Measurements from ENCODE around the gene CYGB. TPM values are rescaled to one million over a fixed set of nuclear protein-coding genes. Genes with fewer than 3 reads are reported as not detected.

The CYGB gene
- total RNA-seq, 1 donor from 2014 or later: 49.9 TPM

DNA sequence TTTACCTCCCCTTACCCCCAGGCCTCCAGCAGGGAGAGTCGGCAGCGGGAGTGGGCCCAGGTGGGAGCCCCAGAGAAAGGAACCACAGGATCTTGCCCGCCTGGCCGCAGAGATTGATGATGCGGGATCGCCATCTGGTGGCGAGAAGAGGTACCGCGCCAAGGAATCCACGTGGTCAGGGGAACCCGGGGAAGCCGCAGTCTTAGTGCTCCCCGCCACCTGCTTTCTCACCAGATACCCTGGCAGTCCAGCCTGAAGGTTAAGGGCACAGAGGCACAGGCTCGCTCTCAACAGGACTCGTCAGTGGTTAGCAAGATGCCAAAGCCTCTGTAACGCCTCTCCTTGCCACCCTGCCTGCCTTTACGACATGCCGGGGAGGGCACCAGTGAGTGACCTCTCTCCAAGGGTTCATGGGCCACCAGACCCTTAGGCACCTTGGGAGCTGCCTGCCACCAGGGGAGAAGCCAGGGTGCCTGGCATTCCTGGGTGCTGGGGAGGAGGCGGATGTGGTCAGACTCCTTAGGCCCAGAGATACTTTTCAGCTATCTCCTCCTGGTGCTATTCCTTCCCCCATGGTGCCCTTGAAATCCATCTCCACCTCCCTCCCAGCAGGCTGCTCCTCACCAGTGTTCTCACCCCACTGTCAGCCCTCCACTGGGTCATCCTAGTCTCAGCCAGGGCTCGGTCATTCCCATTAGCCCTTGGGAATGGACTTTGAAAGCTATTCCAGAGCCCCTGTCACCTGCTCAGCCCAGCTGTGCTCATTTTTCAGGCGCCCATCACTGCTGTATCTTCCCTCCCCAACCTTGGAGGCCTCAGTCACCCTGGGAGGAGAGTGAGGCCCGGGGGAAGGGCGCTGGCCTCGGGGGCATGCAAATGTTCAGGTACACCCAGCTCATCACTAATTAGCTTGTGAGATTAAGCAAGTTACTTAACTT, 30.8 kb downstream of the CYGB start:
- DNase-seq (ENCODE audit: low read depth): no peak
- peak overlapping the region; percentile 14 for H3K4me3 ChIP-seq (ENCODE audit: low read depth, low read length)
- TF ChIP-seq, protein P1, sequence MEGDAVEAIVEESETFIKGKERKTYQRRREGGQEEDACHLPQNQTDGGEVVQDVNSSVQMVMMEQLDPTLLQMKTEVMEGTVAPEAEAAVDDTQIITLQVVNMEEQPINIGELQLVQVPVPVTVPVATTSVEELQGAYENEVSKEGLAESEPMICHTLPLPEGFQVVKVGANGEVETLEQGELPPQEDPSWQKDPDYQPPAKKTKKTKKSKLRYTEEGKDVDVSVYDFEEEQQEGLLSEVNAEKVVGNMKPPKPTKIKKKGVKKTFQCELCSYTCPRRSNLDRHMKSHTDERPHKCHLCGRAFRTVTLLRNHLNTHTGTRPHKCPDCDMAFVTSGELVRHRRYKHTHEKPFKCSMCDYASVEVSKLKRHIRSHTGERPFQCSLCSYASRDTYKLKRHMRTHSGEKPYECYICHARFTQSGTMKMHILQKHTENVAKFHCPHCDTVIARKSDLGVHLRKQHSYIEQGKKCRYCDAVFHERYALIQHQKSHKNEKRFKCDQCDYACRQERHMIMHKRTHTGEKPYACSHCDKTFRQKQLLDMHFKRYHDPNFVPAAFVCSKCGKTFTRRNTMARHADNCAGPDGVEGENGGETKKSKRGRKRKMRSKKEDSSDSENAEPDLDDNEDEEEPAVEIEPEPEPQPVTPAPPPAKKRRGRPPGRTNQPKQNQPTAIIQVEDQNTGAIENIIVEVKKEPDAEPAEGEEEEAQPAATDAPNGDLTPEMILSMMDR (conservative IDR thresholded peaks at IDR 0.05; ENCODE audit: low read depth, low read length): peak; percentile 83

DNA sequence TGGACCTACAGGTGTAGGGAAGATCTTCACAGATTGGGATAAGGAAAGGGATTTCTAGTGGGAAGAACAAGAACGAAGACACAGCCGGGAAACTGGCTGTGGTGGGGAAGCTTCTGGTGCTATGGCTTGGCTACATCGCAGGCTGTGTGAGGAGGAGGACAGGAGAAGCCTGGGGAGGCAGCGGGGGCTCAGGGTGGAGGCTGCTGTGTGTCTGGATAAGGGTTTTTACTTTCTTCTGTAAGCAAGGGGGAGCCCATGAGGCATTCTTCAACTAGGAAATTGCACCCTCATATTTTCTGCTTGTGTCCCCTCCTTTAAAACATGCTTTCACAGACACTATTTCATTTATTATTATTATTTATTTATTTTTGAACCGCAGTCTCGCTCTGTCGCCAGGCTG, 33.4 kb downstream of the CYGB start:
- H3K4me3 ChIP-seq (ENCODE audit: low read depth, low read length): no peak overlapping the region
- TF ChIP-seq, protein P1 (conservative IDR thresholded peaks at IDR 0.05; ENCODE audit: low read depth, low read length): no peak
- no peak for DNase-seq (ENCODE audit: low read depth)

DNA sequence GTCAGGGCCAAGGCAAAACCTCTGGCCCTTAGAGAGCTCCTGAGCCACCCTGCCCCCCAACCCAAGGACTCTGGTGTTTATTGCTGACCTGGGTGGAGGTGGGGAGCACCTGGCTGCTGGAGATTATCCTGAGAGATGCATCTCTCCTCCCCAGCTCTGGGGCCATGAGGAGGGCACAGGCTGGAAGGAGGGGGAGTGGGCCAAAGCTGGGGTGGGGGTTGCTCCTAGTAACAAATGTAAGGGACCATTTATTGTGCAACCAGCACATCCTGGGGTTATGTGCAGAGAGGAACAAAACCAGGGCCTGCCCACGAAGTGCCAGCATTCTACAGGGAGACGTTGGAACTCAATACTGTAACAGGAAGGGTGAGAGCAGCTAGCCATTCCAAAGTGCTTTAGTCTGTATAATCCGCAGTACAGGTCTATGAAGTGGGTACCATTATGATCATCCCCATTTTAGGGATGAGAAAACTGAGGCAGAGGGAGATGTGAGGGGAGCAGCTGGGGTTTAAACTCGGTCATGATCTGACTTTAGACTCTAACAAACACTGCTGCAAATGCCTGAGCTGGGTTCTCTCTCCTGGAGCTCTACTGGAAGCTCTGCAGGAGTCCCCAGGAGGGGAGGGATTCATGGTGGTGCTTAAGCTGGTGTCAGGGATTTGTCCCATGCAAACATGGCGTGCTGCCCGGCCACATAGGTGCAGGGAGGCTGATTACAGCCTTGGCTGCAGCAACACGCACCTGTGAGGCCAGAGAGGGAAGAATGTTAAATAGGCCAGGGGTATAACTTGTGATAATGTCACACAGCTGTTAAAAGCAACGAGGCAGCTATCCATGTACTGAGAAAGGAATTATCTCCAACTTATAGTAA, 34.9 kb downstream of the CYGB start:
- no peak for DNase-seq (ENCODE audit: low read depth)
- TF ChIP-seq, protein P1 (conservative IDR thresholded peaks at IDR 0.05; ENCODE audit: low read depth, low read length): no peak

DNA sequence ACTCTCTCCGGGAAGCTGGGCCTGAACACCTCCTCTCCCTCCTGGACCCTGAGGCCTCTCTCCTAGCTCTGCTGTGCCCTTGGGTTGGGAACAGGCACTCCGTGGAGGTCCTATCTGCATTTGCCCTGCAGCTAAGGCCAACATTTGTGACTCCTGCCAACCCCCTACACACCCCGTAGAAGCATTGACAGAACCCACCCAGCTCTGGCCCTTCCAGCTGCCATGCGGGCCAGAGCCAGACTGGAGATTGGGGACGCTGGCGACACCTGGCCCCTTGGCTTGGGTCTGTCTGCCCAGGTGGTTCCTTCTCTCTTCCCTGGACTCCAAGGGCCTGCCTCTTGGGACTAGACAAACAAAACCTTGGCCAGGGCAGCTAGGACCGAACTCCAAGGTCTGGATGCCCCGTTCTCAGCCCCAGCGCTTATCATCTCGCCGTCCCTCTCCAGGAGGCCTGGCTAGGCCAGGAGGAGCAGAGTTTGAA, 35.6 kb downstream of the CYGB start:
- TF ChIP-seq, protein P1 (conservative IDR thresholded peaks at IDR 0.05; ENCODE audit: low read depth, low read length): no peak
- peak overlapping the region; percentile 95 for H3K4me3 ChIP-seq (ENCODE audit: low read depth, low read length)
- no peak for DNase-seq (ENCODE audit: low read depth)

More for the DNA sequence above, 34.9 kb downstream of the CYGB start:
- H3K4me3 ChIP-seq (ENCODE audit: low read depth, low read length): no peak overlapping the region

DNA sequence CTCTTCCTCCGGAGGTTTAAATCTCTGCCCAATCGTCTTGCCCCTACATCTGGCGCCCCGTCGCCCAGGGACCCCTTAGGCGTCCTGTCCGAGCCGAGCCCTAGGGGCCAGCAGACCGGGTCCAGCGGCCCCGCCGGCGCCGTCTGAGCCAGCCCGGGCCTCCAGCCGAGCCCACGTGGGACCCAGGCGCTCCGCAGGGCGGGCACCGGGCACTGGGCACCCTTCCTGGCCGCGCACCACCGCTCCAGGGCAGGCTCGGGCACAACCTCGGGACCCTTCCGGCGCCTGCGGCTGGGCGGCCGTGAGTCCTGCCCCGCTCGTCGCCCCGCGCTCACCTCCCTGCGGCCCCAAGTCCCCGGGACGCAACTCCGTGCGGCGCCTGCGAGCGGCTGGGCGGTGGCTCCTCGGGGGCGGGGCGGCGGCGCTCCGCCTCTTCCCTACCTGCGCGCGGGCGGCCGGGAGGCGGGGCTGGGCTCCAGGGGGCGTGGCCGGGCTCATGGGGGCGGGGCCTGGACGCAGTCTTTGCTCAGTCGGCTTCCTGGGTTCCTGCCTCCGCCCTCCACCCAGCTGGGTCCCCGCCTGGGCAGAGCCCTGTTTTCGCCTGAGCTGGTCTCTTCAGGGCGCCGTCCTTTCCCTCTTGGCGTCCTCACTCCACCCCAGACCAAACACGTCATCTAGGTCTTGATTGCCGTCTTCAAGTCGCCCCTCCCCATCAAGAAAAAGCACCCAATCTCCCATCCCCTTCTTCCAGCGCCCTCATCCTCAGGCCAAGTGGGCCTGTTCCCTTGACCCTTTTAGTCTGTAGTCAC, 36.3 kb downstream of the CYGB start, which contains the start of gene RHBDF2:
TSS of gene RHBDF2 (minus strand) at position 406 of the 809 bp plus-strand sequence. CDS start 19,899 bp downstream, outside the sequence.
- peak within 1 kb of the TSS; percentile 95 for H3K4me3 ChIP-seq (ENCODE audit: low read depth, low read length)
- TF ChIP-seq, protein P1 (conservative IDR thresholded peaks at IDR 0.05; ENCODE audit: low read depth, low read length): no peak
- DNase-seq (ENCODE audit: low read depth): no peak

DNA sequence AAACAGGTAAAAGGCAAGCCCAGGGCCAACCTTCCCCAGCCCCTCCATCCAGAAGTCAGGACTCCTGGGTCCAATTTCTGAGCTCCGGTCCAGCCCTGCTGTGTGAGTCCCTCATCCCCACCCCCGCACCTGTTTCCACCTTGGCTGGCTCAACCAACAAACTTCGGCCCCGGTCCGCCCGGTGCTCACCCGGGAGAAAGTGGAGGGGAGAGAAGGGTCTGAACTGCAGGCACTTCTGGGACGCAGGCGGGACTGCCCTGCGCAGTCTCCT, 36.8 kb downstream of the CYGB start:
- TF ChIP-seq, protein P1 (conservative IDR thresholded peaks at IDR 0.05; ENCODE audit: low read depth, low read length): no peak
- H3K4me3 ChIP-seq (ENCODE audit: low read depth, low read length): peak overlapping the region; percentile 95
- no peak for DNase-seq (ENCODE audit: low read depth)
